ENCODE results near the gene IGF2BP3. TPM values are rescaled to one million over a fixed set of nuclear protein-coding genes. Genes with fewer than 3 reads are reported as not detected.
"Not testable (repeated sequence)": the region's sequence is repeated elsewhere in the genome, so short reads cannot be mapped to it uniquely, and the experiment has no call there.

The IGF2BP3 gene
- under 1 TPM; 0.04 to 0.67 TPM for total RNA-seq

- CTCF ChIA-PET, result interaction anchor here (0.6 kb wide), 1 partner anchor 10 kb away, joined by 3 read pairs; no protein-coding TSS in a partner anchor
- POLR2A ChIA-PET, result no interaction called here
Observed at GRCh38 chr7:23470330-23471105, at the start of gene IGF2BP3. Gene IGF2BP3 (minus strand): TSS chr7:23470491. CDS start chr7:23470110, 381 bp downstream.

GRCh38 chr7:23514755-23515154 lies 44.5 kb upstream of the IGF2BP3 start:
- ChIA-PET POLR2A (interaction anchor here (0.5 to 0.7 kb wide), 3 partner anchors 12 to 629 kb away, joined by 3 to 4 read pairs (median 4); no protein-coding TSS in a partner anchor), CTCF (interaction anchor here (0.7 to 2.6 kb wide), 3 partner anchors 9 to 1151 kb away, joined by 3 to 7 read pairs (median 3); no protein-coding TSS in a partner anchor)

- POLR2A ChIA-PET, result not testable (repeated sequence)
Observed at GRCh38 chr7:23513746-23514145, 43.5 kb upstream of the IGF2BP3 start.

GRCh38 chr7:23494009-23494408 lies 23.7 kb upstream of the IGF2BP3 start:
- ChIA-PET POLR2A (no interaction called here), CTCF (no interaction called here)

More at GRCh38 chr7:23513746-23514145, 43.5 kb upstream of the IGF2BP3 start:
- CTCF ChIA-PET, result interaction anchor here (0.6 to 1.0 kb wide), 2 partner anchors 10 to 41 kb away, joined by 3 to 5 read pairs; no protein-coding TSS in a partner anchor

DNA sequence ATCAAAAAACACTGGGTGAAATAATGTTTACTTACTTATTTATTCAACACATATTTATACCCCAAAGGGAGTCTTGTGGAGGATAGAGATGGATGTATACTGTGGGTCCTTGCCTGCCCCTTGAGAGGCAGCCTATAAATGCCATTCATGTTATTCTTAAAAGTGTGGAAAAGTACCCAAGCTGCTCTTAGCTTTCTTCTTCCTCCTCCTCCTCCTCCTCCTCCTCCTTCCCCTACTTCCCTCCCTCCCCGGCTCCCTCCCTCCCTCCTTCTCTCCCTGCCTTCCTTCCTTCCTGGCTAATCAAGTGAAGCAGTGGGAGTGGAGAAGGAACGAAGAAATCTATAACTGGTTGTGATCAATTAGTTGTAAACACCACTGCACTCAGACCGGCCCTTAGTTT lies 21.2 kb upstream of the IGF2BP3 start:
- ChIA-PET POLR2A (interaction anchor here (0.7 kb wide), 1 partner anchor 179 kb away, joined by 3 read pairs; no protein-coding TSS in a partner anchor), CTCF (no interaction called here)

DNA sequence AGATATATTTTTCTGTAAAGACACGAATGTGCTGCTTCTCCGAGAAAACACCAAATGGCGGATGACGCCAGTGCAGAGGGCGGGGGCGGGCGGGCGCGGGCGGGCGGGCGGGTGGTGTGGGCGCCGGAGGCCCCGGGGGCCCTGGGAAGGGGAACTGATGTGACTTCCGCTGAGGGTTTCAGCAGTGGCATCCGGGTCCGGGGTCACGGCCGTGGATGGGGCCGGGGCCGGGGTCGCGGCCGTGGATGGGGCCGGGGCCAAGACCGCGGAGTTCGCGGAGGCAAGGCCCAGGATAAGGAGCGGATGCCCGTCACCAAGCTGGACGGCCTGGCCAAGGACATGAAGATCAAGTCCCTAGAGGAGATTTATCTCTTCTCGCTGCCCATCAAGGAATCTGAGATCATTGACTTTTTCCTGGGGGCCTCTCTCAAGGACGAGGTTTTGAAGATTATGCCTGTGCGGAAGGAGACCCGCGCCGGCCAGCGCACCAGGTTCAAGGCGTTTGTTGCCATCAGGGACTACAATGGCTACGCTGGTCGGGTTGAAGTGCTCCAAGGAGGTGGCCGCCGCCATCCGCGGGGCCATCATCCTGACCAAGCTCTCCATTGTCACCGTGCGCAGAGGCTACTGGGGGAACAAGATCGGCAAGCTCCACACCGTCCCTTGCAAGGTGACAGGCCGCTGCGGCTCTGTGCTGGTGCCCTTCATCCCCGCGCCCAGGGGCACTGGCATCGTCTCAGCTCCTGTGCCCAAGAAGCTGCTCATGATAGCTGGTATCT lies 20.3 kb upstream of the IGF2BP3 start:
- ChIA-PET POLR2A (interaction anchor here (1.5 kb wide), 1 partner anchor 40 kb away, joined by 4 read pairs; no protein-coding TSS in a partner anchor), CTCF (interaction anchor here (1.1 kb wide), 1 partner anchor 218 kb away, joined by 3 read pairs; no protein-coding TSS in a partner anchor)

DNA sequence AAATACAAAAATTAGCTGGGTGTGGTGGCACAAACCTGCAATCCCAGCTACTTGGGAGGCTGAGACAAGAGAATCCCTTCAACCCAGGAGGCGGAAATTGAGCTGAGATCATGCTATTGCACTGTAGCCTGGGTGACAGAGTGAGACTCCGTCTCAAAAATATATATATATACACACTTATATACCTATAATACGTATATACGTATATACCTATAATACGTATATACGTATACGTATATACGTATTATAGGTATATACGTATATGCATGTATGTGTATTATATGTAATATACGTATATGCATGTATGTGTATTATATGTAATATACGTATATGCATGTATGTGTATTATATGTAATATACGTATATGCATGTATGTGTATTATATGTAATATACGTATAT lies 18.4 kb upstream of the IGF2BP3 start:
- CTCF ChIA-PET, result interaction anchor here (0.7 kb wide), 1 partner anchor 156 kb away, joined by 4 read pairs; no protein-coding TSS in a partner anchor
- POLR2A ChIA-PET, result not testable (repeated sequence)

- ChIA-PET POLR2A (interaction anchor here (0.5 kb wide), 1 partner anchor 13 kb away, joined by 4 read pairs; no protein-coding TSS in a partner anchor), CTCF (interaction anchor here (0.8 to 1.3 kb wide), 2 partner anchors 11 to 214 kb away, joined by 3 read pairs; no protein-coding TSS in a partner anchor)
Observed at GRCh38 chr7:23487670-23488069, 17.4 kb upstream of the IGF2BP3 start.

- ChIA-PET POLR2A (no interaction called here), CTCF (interaction anchor here (1.3 kb wide), 1 partner anchor 9 kb away, joined by 3 read pairs; no protein-coding TSS in a partner anchor)
Observed at GRCh38 chr7:23486002-23486773, 15.9 kb upstream of the IGF2BP3 start.

DNA sequence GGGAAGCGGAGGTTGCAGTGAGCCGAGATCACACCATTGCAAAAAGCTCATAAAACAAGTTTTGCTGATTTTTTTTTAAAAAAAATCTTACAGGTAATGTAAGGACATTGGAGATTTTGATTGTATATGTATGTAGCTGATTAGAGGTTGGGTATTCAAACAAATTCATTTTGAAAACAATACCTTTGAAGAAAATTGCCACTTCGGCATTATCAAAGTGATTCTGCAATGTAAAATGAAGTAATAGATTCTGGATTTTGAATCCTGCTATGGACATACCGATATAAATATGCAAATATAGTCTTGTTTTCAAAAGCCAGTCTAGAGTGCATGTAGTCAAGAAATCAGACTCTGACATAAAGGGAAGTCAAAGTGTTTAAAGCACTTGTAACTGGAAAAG lies 12.4 kb upstream of the IGF2BP3 start:
- POLR2A ChIA-PET, result no interaction called here
- CTCF ChIA-PET, result no interaction called here

GRCh38 chr7:23477962-23478866 lies 7.9 kb upstream of the IGF2BP3 start:
- ChIA-PET POLR2A (no interaction called here), CTCF (interaction anchor here (1.1 kb wide), 1 partner anchor 61 kb away, joined by 3 read pairs; no protein-coding TSS in a partner anchor)

GRCh38 chr7:23477157-23477499 lies 6.8 kb upstream of the IGF2BP3 start:
- ChIA-PET CTCF (interaction anchor here (1.1 kb wide), 1 partner anchor 10 kb away, joined by 3 read pairs; no protein-coding TSS in a partner anchor), POLR2A (no interaction called here)

DNA sequence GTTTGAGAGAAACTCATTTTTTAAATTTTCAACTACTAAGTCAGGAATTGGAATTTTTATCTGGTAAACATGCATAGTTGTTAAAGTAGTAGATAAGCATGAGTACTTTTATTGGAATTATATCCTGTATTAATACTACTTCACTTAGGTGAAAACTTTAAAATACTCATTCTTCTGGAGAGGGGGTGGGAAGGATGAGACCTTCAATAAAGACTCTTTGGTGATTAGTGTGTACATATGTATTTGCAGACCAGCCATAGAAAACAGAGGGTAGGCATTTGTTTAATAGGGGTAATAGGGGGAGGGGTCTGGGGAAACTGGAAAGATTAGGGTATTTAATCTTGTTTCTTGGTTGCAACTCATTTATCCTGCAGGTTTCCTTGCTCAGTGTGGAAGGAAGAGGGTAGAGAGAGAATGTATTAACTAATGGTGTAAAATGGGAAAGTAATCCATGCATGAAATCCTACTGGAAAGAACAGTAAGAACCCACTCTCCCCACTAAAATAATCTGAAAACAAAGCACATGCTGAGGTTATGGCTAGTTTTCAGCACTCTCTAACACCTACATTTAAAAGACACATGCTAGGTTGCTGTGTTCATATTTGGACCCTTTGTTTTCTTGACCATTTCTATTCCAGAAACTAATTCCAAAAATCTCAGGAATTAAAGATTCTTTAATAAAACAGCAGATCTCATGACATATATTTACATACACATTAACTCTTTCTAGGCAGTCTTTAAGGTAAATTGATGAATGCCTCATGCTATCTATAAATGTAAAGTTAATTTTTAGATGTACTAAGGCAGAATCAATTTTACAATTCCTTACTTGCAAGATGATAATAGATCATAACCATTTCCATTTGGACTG lies 6.2 kb upstream of the IGF2BP3 start:
- ChIA-PET CTCF (interaction anchor here (1.1 kb wide), 1 partner anchor 11 kb away, joined by 3 read pairs; no protein-coding TSS in a partner anchor), POLR2A (no interaction called here)

DNA sequence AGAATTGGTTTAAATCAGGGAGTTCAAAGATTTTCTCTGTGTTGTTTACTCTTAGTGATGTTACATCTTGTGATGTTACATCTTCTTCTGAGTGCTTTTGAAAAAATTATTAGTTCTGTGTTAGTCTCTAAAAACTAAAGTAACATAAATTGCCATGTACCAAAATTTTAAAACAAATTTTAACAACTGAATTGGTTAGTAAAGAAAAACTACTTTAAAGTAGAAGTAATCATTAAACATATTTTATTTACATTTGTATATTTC lies 5.2 kb upstream of the IGF2BP3 start:
- ChIA-PET POLR2A (no interaction called here), CTCF (no interaction called here)

- POLR2A ChIA-PET, result no interaction called here
- CTCF ChIA-PET, result no interaction called here
Observed at GRCh38 chr7:23474829-23475575, 4.7 kb upstream of the IGF2BP3 start.

DNA sequence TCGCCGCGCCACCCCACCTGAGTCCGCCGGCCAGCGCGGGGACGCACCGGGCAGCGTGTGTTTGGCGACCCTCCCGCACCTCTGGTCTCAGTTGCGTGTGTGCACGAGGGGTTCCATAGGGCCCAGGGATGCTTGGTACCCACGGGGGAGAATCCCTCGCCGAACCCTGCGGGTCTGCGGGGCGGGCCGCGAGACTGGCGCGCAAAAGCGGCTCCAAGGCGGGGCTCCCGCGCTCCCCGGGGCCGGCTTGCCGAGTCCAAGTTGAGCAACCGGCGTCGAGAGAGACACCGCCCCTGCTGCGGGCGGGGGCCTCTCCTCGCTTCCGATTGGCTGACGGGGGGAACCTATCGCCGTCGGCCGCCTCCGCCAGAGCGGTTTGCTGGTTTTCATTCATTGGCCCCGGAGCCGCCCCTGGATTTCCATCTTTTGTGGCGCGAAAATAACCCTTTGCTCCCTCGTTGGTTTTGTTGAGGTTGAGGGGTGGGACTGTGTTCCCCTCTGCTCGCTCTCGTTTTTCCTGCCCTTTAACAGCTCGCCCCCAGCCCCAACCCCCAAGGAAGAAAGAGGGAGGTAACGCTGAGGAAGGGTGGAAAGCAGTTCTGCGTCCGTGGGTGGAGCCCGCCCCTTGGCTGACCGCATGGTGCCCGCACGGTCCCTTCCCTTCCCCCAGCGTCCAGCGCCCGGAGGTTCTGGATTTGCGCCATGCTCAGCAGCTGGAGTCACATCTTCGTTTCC lies 4.0 kb upstream of the IGF2BP3 start:
- ChIA-PET POLR2A (no interaction called here), CTCF (no interaction called here)

- ChIA-PET CTCF (no interaction called here), POLR2A (no interaction called here)
Observed at GRCh38 chr7:23473844-23474093, 3.5 kb upstream of the IGF2BP3 start.
